GM21717 (cell line): Measurements from ENCODE around the gene LMAN1L.

Source experiments
- ATAC-seq: cut with Tn5 transposase; IDR thresholded peaks from one replicate; pipeline ENCODE4 v1.9.1; 2021; ENCODE audit warnings: mild to moderate bottlenecking, moderate library complexity; ENCODE audit not compliant: unreplicated experiment

Gene LMAN1L

DNA sequence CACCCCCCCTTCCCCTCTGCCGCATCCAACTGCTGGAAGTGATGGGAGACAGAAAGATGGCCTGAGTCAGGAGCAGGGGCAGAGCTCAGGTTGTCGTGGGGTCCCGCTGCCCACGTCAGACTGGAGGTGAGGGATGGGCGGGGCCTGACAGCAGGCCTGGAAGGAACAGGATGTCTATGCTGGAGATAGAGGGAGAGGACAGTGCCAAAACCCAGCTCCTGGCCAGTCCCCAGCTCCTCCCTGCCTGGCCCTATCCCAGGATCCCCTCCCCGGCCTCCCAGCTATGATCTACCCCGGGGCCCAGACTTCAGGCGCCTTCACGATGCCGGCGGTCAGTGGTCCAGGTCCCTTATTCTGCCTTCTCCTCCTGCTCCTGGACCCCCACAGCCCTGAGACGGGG is at the start of gene LMAN1L:
Gene LMAN1L, plus strand, starts transcription at position 303 of the 400 bp plus-strand sequence. Its CDS starts 20 bp downstream, at position 323.
- ATAC-seq, result no peak

DNA sequence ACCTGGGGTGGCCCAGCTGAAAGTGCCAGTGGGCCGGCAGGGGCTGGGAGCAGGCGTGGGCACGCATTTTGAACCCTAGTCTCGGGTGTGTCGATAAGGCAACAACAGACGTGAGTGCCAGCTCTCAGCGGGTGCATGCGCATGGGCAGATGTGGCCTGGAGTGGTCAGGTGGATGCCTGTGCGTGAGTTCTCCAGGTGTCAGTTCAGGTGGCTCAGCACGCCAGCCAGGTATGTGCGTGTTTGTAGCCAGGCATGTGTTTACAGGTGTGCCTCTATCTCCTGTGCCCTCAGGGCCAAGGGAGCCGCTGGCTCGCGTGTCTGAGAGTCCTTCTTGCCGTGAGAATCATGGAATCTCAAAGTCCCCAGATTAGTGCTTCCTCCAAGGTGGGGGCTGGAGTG is 49.2 kb upstream of the LMAN1L start:
- ATAC-seq, result no peak

DNA sequence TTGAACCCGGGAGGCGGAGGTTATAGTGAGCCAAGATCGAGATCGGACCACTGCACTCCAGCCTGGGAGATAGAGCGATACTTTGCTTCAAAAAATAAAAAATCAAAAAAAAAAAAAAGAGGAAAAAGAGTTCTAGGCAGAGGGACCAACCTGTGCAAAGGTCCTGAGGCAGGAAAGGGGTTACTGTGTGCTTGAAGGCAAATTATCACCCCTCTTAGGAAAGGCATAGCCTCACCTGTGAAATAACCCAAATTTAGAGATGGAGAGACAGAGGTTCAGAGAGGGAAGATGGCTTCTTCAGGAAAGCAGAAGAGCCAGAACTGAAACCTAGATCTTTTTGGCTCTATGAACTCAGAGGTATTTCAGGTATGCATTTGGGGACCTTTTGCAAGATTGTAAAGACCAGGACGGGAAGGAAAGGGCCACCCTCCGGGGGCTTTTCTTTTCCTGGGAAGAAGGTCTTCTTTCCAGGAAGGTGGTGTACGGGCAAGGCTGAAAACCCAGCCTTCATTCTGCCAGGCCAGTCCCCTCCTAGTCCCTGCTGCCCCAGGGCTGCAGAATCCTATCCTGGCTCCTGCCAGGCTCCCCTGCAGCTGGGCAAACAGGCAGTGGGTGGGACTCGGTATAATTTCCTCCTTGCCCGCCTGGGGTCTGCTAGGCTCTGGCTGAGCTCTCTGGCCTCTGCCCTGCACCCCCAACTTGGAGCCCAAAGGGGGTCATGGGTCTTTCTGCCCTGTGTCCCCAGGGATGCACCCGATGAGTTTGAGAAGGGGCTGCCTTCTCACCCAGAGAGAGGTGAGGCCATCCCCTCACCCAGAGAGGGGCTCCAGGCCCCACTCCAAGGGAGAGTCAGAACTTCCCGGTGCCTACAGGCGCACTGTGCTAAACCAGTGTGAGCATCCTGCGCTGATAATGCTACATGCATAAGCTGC is 45.2 kb upstream of the LMAN1L start:
- no peak for ATAC-seq

GRCh38 chr15:74768099-74768770 is 44.4 kb upstream of the LMAN1L start:
- ATAC-seq, result no peak

DNA sequence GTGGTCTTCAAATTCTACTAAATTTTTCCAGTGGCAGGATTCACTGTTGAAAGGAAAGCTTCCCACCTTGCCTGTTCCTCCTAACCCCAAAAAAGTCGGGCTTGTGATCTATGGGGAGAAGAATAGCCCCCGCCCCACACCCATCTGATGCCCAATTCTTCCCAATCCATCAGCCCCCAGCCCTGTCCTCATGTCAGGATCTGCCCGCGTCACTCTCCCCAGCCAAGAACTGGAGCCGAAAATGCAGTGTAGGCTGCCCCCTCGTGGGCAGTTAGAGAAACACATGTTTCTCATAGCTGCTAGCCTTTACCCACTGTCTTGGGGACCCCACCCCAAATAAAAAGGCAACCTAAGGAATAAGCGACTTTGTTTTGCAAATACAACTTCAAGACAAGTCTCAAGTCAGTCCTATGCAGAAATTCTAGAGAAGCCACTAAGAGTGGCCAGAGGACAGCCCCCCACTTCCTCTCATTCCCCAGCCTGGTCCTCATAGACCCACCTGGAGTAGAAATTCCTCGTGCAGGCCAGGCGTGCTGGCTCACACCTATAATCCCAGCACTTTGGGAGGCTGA is 43.8 kb upstream of the LMAN1L start:
- no peak for ATAC-seq

DNA sequence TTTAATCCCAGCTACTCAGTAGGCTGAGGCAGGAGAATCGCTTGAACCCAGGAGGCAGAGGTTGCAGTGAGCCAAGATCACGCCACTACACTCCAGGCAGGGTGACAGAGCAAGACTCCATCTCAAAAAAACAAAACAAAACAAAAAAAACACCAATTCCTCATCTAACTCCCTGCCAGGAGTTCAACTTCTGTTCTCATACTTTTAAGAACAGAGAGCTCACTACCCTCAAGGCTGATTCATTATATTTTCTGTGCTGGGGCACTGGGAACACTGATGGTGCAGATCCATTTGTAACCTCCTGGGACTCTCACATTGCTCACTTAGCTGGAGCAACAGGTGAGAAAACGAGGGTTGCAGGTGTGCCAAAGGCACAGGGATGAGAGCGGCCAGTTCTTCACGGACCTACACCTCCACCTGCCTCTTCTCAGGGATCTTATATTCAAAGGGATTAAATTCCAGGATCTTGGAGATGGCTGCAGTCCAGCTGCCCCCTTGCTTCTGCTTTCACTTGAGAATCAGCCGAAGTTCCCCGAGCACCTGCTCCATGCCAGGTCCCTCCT is 43.1 kb upstream of the LMAN1L start:
- ATAC-seq, result no peak

DNA sequence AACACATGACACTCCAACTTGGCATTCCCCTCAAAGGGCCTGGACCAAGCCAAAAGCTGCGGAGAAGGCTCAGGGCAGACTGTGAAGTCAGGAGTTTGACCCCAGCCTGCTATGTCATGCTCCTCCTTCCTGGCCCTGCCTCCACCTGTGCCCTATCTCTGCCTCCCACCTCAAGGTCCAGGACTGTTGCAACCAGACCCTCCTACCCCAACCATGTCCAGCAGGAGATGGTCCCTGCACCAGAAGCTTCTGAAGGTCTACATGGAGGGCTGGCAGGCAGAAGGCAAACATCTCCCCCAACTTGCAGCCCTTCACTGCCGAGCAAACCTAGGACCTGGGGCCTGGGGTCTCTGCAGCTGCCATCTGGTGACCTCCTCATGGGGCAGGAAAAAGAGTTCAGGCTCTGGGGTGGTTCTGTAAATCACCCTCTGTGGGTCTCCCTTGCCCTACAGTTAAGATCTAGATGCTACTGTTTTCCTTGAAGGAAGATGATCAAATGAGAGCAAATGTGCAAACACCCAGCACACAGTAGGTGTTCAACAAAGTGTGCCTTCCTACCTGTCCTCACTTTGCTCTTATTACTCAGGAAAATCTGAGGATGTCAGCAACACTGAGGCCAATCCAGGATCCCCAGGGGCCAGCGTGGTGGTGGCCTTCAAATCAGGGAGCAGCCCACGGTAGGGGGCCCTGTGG is 42.3 kb upstream of the LMAN1L start:
- ATAC-seq, result no peak

- no peak for ATAC-seq
Observed at GRCh38 chr15:74773329-74773728, 39.3 kb upstream of the LMAN1L start.

GRCh38 chr15:74773731-74774252 is 38.8 kb upstream of the LMAN1L start:
- ATAC-seq, result no peak

DNA sequence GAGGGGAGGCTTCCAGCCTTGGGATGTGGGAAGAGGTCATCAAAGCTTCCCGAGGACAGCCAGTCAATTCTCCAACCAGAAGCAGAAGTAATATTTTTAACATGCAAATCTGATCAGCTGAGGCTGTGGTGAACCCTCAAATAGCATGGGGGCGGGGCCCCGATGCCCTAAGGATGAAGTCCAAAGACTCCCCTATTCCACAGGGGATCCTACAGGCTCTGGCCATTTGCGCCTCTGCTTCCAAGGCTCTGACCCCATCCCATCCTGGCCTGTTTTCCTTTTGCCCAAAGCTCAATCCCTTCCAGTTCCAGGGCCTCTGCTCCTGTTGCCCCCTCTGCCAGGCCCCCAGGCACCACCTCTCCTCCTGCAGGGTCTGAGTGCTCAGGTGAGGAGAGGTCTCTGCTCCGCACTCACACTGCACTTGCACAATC is 37.5 kb upstream of the LMAN1L start:
- no peak for ATAC-seq

DNA sequence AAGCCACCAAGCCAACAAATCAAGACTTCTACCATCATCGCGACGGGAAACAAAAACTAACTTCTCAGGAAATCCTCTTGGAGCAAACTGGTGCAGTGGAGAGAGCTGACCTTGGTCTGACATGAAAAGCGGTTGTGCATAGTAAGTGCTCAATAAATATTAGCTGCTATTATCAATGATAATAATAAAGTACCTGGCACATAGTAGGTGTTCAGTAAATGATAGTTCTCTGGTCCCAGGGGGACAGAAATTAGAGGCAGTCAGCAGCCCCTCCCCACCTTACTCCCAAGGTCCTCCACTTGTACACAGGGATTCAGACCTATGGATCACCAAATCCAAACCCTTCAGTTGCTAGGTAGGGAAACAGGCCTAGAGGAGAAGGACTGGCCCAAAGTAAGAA is 36.7 kb upstream of the LMAN1L start:
- ATAC-seq, result no peak

DNA sequence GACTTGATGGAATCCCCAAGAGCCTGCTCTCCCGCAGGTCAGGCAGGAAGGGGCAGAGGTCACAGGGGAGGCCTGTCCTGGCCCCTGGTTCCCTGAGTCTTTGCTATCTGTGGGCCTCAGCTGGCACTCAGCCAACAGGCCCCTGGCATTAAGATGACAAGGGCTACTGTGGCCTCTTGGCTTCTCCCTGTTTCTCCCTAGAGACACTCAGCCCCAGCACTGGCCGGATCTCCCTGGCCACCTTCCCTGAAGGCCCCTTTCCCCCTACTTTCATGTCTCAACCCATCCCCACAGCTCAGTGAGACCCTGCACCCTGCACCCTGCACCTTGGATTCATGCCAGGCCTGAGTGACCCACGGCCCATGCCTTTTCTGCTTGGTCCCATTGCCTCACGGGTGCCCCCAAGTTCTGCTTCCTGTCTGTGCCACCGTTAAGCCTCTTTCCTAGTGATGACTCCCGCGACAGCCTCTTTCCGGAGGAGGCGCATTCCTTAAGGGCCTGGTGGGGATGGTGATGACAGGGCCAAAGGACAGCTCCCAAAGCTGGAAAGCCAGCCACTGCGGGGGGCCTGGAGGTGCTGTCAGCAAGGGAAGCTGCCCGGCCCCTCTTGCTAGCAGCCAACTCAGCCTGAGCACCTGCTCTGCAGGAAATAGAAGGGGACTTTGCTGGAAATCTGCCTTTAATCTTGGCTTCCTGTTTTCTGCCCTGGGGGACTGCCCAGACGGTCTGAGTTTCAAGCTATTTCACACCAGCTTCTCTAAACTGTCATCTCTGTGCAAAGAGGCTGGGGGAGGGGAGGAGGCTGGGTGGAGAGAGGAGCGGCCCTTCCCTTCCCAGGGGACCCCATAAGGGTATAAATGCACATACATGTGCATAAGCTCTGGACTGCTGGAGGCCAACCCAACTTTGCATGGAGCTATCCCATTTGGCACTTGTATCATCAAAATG is 35.5 kb upstream of the LMAN1L start:
- no peak for ATAC-seq

DNA sequence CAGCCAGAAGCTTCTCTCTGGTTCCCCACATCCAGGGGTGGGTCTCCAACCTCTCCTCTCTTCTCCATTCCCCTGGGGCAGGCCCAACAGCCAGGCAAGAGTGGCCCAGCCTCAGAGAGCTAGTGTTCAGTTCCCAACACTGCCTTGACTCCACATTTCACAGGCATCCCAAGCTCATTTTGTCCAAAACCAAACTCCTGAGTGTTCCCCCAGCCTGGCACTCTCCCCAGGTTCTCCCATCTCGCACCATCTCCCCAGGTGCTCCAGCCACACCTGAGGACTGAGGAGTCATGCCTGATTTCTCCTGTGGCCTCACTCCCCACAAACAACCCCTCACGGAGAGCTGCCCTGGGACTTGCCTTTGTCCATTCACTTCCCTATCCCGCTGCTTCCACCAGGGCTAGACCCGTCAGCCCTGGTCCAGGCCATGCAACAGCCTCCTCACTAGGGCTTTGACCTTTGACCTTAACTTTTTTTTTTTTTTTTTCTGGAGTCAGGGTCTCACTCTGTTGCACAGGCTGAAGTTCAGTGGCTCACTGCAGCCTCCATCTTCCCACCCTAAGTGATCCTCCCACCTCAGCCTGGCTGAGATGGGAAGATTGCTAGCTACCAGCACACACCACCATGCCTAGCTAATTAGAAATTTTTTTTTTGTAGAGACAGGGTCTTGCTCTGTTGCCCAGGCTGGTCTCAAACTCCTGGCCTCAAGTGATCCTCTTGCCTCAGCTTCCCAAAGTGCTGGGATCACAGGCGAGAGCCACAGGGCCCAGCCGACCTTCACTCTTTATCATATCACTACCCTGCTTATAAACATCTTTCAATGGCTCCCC is 34.7 kb upstream of the LMAN1L start:
- ATAC-seq, result no peak

GRCh38 chr15:74778599-74778970 is 34.0 kb upstream of the LMAN1L start:
- ATAC-seq, result no peak

- no peak for ATAC-seq
Observed at GRCh38 chr15:74779162-74779648, 33.4 kb upstream of the LMAN1L start.

DNA sequence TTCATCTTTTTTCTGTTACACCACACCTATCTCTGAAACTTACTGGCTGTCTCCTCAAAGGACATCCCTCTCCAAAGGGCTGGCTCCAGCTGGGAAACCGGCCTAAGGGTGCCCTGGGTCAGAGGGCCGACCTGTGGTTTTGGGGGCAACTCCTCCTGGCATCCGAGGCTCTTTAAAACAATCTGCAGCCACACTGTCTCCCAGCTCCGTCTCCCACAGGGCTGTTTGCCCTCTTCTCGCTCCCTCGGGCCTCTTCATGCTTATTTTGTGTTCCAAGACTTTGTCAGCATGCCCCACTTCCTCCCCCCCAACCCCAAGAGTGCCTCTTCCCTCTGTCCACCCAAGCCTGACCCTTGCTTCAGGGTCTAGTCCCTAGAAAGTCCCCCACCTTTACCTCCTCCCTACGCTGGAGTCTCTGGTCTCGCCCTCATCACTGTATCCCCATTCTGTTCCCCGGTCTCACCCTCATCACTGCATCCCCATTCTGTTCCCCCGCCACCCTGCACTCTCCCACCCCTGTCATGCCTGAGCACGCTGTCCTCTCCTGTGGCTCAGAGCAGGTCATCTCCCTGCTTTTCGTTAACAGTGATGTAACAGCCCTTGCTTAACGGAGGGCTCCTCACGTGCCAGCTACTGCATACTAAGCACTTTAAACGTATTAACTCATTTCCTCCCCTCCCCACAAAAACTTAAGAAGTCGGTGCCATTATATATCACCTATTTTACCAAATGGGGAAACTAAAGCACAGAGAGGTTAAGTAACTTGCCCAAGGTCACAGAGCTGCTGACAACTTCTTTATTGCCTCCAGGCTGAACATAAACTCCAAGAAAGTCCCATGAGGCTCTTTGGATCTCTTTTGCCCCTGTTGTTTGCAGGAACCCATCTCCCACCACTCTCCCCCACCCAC is 31.9 kb upstream of the LMAN1L start:
- ATAC-seq, result no peak

DNA sequence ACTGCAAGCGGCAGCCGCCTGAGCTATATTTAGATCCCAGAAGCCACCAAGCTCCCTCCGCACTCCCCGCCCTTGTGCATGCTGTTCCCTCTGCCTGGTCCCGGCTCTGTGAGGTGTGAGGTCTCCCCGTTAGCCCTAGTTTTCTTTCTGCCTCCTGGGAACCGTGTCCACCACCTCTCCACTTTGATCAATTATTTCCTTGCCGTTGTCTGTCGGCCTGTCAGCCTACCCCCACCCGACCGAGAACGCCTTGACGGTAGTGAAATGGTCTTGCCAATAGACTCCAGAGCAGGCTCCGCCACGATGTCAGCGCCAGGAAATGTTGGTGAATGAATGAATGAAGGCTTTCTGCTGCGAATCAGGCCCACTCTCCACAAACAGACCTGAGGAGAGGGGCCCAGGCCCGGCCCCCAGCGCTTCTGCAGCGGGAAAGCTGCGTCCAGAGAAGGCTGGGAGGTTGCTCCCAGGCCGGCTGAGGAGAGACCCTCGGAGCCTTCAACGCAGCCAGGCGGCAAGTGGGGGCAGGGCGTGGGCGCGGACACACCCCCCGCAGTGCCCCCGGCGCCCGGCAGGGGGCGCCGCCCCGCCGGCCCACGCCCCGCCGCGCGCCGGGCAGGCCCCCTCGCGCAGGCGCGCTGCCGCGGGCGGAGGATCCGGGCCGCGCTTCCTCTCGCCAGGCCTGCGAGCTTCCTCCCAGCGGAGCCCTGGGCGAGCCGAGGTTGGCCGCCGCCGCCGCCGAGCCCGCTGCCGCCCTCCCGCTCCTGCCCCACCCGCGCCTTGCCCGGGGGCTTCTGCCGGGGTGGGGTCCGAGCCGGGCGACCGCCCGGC is 31.0 kb upstream of the LMAN1L start, which contains the start of gene CSK:
Gene CSK, plus strand, starts transcription at position 650 of the 828 bp plus-strand sequence. CDS start 16,218 bp downstream, outside the sequence.
- ATAC-seq, result no peak
